ENCODE measurements around the gene ANKRD26.

Gene ANKRD26

GRCh38 chr10:26978519-26978918 lies 121.8 kb downstream of the ANKRD26 start:
- TF ChIP-seq SPI1 (IDR thresholded peaks at IDR 0.05; ENCODE audit: low read depth, low read length) (no peak), POU2F2 (IDR thresholded peaks at IDR 0.05; ENCODE audit: low read depth, low read length) (no peak), PAX5 (IDR thresholded peaks at IDR 0.05; ENCODE audit: insufficient read depth, low read length, severe bottlenecking) (no peak), POLR2A (IDR thresholded peaks at IDR 0.05; ENCODE audit: low read depth, low read length) (no peak), TAF1 (IDR thresholded peaks at IDR 0.05; ENCODE audit: low read depth, low read length) (no peak), POLR2AphosphoS5 (IDR thresholded peaks at IDR 0.05; ENCODE audit: low read depth, low read length) (no peak)
- FAIRE-seq (no peak), DNase-seq (ENCODE audit: insufficient read length, low spot score) (no peak)

GRCh38 chr10:26977635-26978034 lies 122.7 kb downstream of the ANKRD26 start:
- TF ChIP-seq SPI1 (IDR thresholded peaks at IDR 0.05; ENCODE audit: low read depth, low read length) (no peak), TAF1 (IDR thresholded peaks at IDR 0.05; ENCODE audit: low read depth, low read length) (no peak), POU2F2 (IDR thresholded peaks at IDR 0.05; ENCODE audit: low read depth, low read length) (no peak), POLR2AphosphoS5 (IDR thresholded peaks at IDR 0.05; ENCODE audit: low read depth, low read length) (no peak), PAX5 (IDR thresholded peaks at IDR 0.05; ENCODE audit: insufficient read depth, low read length, severe bottlenecking) (no peak), POLR2A (IDR thresholded peaks at IDR 0.05; ENCODE audit: low read depth, low read length) (no peak)
- DNase-seq (ENCODE audit: insufficient read length, low spot score) = no peak
- FAIRE-seq = no peak

- no peak for DNase-seq (ENCODE audit: insufficient read length, low spot score)
- peak; percentile 61 for FAIRE-seq
Observed at GRCh38 chr10:26970667-26971066, 129.6 kb downstream of the ANKRD26 start.

GRCh38 chr10:26969145-26969926 lies 131.0 kb downstream of the ANKRD26 start:
- TF ChIP-seq POU2F2 (IDR thresholded peaks at IDR 0.05; ENCODE audit: low read depth, low read length) = no peak
- TF ChIP-seq PAX5 (IDR thresholded peaks at IDR 0.05; ENCODE audit: insufficient read depth, low read length, severe bottlenecking) = no peak
- no peak for TF ChIP-seq POLR2AphosphoS5 (IDR thresholded peaks at IDR 0.05; ENCODE audit: low read depth, low read length)
- TF ChIP-seq SPI1 (IDR thresholded peaks at IDR 0.05; ENCODE audit: low read depth, low read length) = no peak
- no peak for TF ChIP-seq POLR2A (IDR thresholded peaks at IDR 0.05; ENCODE audit: low read depth, low read length)
- TF ChIP-seq TAF1 (IDR thresholded peaks at IDR 0.05; ENCODE audit: low read depth, low read length) = no peak
- DNase-seq (ENCODE audit: insufficient read length, low spot score) (no peak), FAIRE-seq (peak; percentile 95)

More at GRCh38 chr10:26970667-26971066, 129.6 kb downstream of the ANKRD26 start:
- TF ChIP-seq PAX5 (IDR thresholded peaks at IDR 0.05; ENCODE audit: insufficient read depth, low read length, severe bottlenecking) (no peak), SPI1 (IDR thresholded peaks at IDR 0.05; ENCODE audit: low read depth, low read length) (peak; percentile 55), POLR2AphosphoS5 (IDR thresholded peaks at IDR 0.05; ENCODE audit: low read depth, low read length) (no peak), POU2F2 (IDR thresholded peaks at IDR 0.05; ENCODE audit: low read depth, low read length) (no peak)

- no peak for TF ChIP-seq POLR2A (IDR thresholded peaks at IDR 0.05; ENCODE audit: low read depth, low read length)
- no peak for TF ChIP-seq SPI1 (IDR thresholded peaks at IDR 0.05; ENCODE audit: low read depth, low read length)
- TF ChIP-seq PAX5 (IDR thresholded peaks at IDR 0.05; ENCODE audit: insufficient read depth, low read length, severe bottlenecking) = no peak
- no peak for TF ChIP-seq POLR2AphosphoS5 (IDR thresholded peaks at IDR 0.05; ENCODE audit: low read depth, low read length)
- TF ChIP-seq TAF1 (IDR thresholded peaks at IDR 0.05; ENCODE audit: low read depth, low read length) = no peak
- TF ChIP-seq POU2F2 (IDR thresholded peaks at IDR 0.05; ENCODE audit: low read depth, low read length) = no peak
- FAIRE-seq (no peak), DNase-seq (ENCODE audit: insufficient read length, low spot score) (no peak)
Observed at GRCh38 chr10:26962835-26963234, 137.5 kb downstream of the ANKRD26 start.

DNA sequence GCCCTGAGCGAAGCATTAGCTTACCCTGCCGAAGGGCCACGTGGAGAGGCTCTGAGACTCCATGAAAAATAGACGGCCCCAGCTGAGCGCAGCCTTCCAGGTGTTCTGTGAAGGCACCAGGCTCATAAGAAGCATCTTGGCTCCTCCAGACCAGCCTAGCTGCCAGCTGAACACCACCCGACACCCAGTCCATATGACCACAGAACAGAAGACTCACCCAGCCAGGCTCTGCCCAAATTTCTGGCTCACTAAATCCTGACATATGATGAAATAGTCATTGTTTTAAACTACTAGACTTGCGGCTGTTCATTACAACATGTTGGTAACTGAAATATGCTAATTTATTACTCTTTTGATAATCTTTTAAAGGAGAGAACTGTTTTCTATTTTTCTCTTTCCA lies 140.0 kb downstream of the ANKRD26 start:
- no peak for TF ChIP-seq POLR2A (IDR thresholded peaks at IDR 0.05; ENCODE audit: low read depth, low read length)
- no peak for TF ChIP-seq TAF1 (IDR thresholded peaks at IDR 0.05; ENCODE audit: low read depth, low read length)
- no peak for TF ChIP-seq PAX5 (IDR thresholded peaks at IDR 0.05; ENCODE audit: insufficient read depth, low read length, severe bottlenecking)
- TF ChIP-seq POU2F2 (IDR thresholded peaks at IDR 0.05; ENCODE audit: low read depth, low read length) = no peak
- no peak for TF ChIP-seq POLR2AphosphoS5 (IDR thresholded peaks at IDR 0.05; ENCODE audit: low read depth, low read length)
- no peak for TF ChIP-seq SPI1 (IDR thresholded peaks at IDR 0.05; ENCODE audit: low read depth, low read length)
- FAIRE-seq (no peak), DNase-seq (ENCODE audit: insufficient read length, low spot score) (no peak)

DNA sequence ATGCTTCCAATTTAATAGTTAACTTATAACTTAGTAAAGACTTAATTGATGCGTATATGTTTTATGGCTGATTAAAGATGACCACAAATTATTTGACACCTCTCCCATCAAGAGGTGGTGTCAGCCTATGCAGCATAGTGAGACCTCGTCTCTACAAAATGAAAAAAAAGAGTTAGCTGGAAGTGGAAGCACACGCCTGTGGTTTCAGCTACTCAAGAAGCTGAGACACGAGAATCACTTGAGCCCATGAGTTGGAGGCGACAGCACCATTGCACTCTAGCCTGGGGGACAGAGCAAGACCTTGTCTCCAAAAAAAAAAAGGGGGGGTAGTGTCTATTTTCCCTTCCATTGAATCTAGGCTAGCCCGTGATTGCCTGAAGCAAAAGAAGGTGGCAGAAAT lies 140.5 kb downstream of the ANKRD26 start:
- FAIRE-seq = no peak
- no peak for TF ChIP-seq POU2F2 (IDR thresholded peaks at IDR 0.05; ENCODE audit: low read depth, low read length)

More for the DNA sequence above, 140.5 kb downstream of the ANKRD26 start:
- DNase-seq (ENCODE audit: insufficient read length, low spot score) = no peak

Measured in GM12891 (cell line).